IPS-18a (cell line): ENCODE results near the gene FBLN1.

ENCODE experiments used
- H3K27ac ChIP-seq: one replicate; pipeline ENCODE4 v1.5.1; 2013; ENCODE audit warnings: low read length
- H3K27me3 ChIP-seq: one replicate; pipeline ENCODE4 v1.6.1; 2013; ENCODE audit warnings: mild to moderate bottlenecking, low read length; ENCODE audit not compliant: control insufficient read depth, insufficient read depth
- H3K36me3 ChIP-seq: one replicate; pipeline ENCODE4 v1.6.1; 2013; ENCODE audit warnings: low read depth, low read length; ENCODE audit not compliant: control insufficient read depth
- H3K4me1 ChIP-seq: one replicate; pipeline ENCODE4 v1.6.1; 2013; ENCODE audit warnings: low read depth, low read length; ENCODE audit not compliant: control insufficient read depth
- H3K4me3 ChIP-seq: one replicate; pipeline ENCODE4 v1.5.1; 2013; ENCODE audit warnings: low read length
- H3K9ac ChIP-seq: one replicate; pipeline ENCODE4 v1.6.1; 2013; ENCODE audit warnings: mild to moderate bottlenecking, low read length, moderate library complexity
- H3K9me3 ChIP-seq: one replicate; pipeline ENCODE4 v1.6.1; 2013; ENCODE audit warnings: low read depth, low read length; ENCODE audit not compliant: control insufficient read depth

The FBLN1 gene

GRCh38 chr22:45578524-45579147, 76.0 kb downstream of the FBLN1 start:
- Histone ChIP-seq H3K9ac (no peak overlapping the region), H3K4me1 (no peaks in the 10 kb centered on the region), H3K27ac (no peak overlapping the region), H3K4me3 (no peak overlapping the region), H3K27me3 (no peaks in the 10 kb centered on the region), H3K36me3 (no peaks in the 10 kb centered on the region), H3K9me3 (no peaks in the 10 kb centered on the region)

- H3K9ac ChIP-seq: no peak overlapping the region
- H3K4me3 ChIP-seq: no peak overlapping the region
- no peaks in the 10 kb centered on the region for H3K36me3 ChIP-seq
- no peaks in the 10 kb centered on the region for H3K9me3 ChIP-seq
- H3K4me1 ChIP-seq: no peaks in the 10 kb centered on the region
- no peak overlapping the region for H3K27ac ChIP-seq
- H3K27me3 ChIP-seq: no peaks in the 10 kb centered on the region
Observed at GRCh38 chr22:45579306-45579705, 76.6 kb downstream of the FBLN1 start.

GRCh38 chr22:45579806-45580725, 77.4 kb downstream of the FBLN1 start:
- no peaks in the 10 kb centered on the region for H3K36me3 ChIP-seq
- H3K27ac ChIP-seq: no peak overlapping the region
- no peak overlapping the region for H3K9ac ChIP-seq
- no peaks in the 10 kb centered on the region for H3K4me1 ChIP-seq
- no peaks in the 10 kb centered on the region for H3K9me3 ChIP-seq
- no peaks in the 10 kb centered on the region for H3K27me3 ChIP-seq
- no peak overlapping the region for H3K4me3 ChIP-seq

- no peaks in the 10 kb centered on the region for H3K36me3 ChIP-seq
- H3K9me3 ChIP-seq: no peaks in the 10 kb centered on the region
- no peak overlapping the region for H3K4me3 ChIP-seq
- H3K4me1 ChIP-seq: no peaks in the 10 kb centered on the region
- no peak overlapping the region for H3K27ac ChIP-seq
- no peak overlapping the region for H3K9ac ChIP-seq
- no peaks in the 10 kb centered on the region for H3K27me3 ChIP-seq
Observed at GRCh38 chr22:45580726-45581381, 78.2 kb downstream of the FBLN1 start.

GRCh38 chr22:45581549-45582080, 78.9 kb downstream of the FBLN1 start:
- Histone ChIP-seq H3K4me1 (no peaks in the 10 kb centered on the region), H3K36me3 (no peaks in the 10 kb centered on the region), H3K27me3 (no peaks in the 10 kb centered on the region), H3K9me3 (no peaks in the 10 kb centered on the region), H3K9ac (no peak overlapping the region), H3K27ac (no peak overlapping the region), H3K4me3 (no peak overlapping the region)

- Histone ChIP-seq H3K4me1 (no peaks in the 10 kb centered on the region), H3K27me3 (no peaks in the 10 kb centered on the region), H3K27ac (no peak overlapping the region)
Observed at GRCh38 chr22:45582236-45582954, 79.7 kb downstream of the FBLN1 start.

GRCh38 chr22:45582955-45583320, 80.3 kb downstream of the FBLN1 start:
- no peak overlapping the region for H3K9ac ChIP-seq
- H3K36me3 ChIP-seq: no peaks in the 10 kb centered on the region
- H3K4me3 ChIP-seq: no peak overlapping the region
- no peaks in the 10 kb centered on the region for H3K9me3 ChIP-seq
- peaks cover 2% of the 10 kb centered on the region for H3K4me1 ChIP-seq
- no peaks in the 10 kb centered on the region for H3K27me3 ChIP-seq
- no peak overlapping the region for H3K27ac ChIP-seq

More at GRCh38 chr22:45582236-45582954, 79.7 kb downstream of the FBLN1 start:
- H3K4me3 ChIP-seq: no peak overlapping the region
- H3K9ac ChIP-seq: no peak overlapping the region
- H3K36me3 ChIP-seq: no peaks in the 10 kb centered on the region
- H3K9me3 ChIP-seq: no peaks in the 10 kb centered on the region

GRCh38 chr22:45583504-45583903, 80.8 kb downstream of the FBLN1 start:
- H3K9ac ChIP-seq: no peak overlapping the region
- H3K9me3 ChIP-seq: no peaks in the 10 kb centered on the region
- peaks cover 7% of the 10 kb centered on the region for H3K4me1 ChIP-seq

GRCh38 chr22:45584121-45584570, 81.5 kb downstream of the FBLN1 start:
- Histone ChIP-seq H3K4me3 (no peak overlapping the region), H3K27me3 (no peaks in the 10 kb centered on the region)

More at GRCh38 chr22:45583504-45583903, 80.8 kb downstream of the FBLN1 start:
- H3K27me3 ChIP-seq: no peaks in the 10 kb centered on the region
- H3K27ac ChIP-seq: no peak overlapping the region
- no peak overlapping the region for H3K4me3 ChIP-seq
- H3K36me3 ChIP-seq: no peaks in the 10 kb centered on the region

GRCh38 chr22:45584621-45585436, 82.1 kb downstream of the FBLN1 start:
- Histone ChIP-seq H3K27me3 (no peaks in the 10 kb centered on the region), H3K9me3 (no peaks in the 10 kb centered on the region), H3K27ac (no peak overlapping the region), H3K36me3 (no peaks in the 10 kb centered on the region), H3K9ac (no peak overlapping the region), H3K4me3 (no peak overlapping the region), H3K4me1 (peaks cover 7% of the 10 kb centered on the region)

More at GRCh38 chr22:45584121-45584570, 81.5 kb downstream of the FBLN1 start:
- no peak overlapping the region for H3K27ac ChIP-seq
- peaks cover 7% of the 10 kb centered on the region for H3K4me1 ChIP-seq
- H3K9me3 ChIP-seq: no peaks in the 10 kb centered on the region
- H3K9ac ChIP-seq: no peak overlapping the region
- H3K36me3 ChIP-seq: no peaks in the 10 kb centered on the region
